Mucosa of rectum (tissue), 2 donors: ENCODE results near the gene FLT1.

ENCODE experiments used
- H3K27ac ChIP-seq, 2 donors: one replicate each; pipeline ENCODE4 v1.7.0; 2013; ENCODE audit warnings: inconsistent platforms in 2 of 2, low read depth in 2 of 2, low read length in 2 of 2
- H3K27me3 ChIP-seq, 2 donors: one replicate each; pipeline ENCODE4 v1.7.0; 2013; ENCODE audit warnings: low read length in 2 of 2; ENCODE audit not compliant: control insufficient read depth in 2 of 2, insufficient read depth in 2 of 2
- H3K36me3 ChIP-seq, 2 donors: one replicate each; pipeline ENCODE4 v1.7.0; 2013; ENCODE audit warnings: low read length in 2 of 2; ENCODE audit not compliant: control insufficient read depth in 2 of 2, insufficient read depth in 2 of 2
- H3K4me1 ChIP-seq, 2 donors: one replicate each; pipeline ENCODE4 v1.7.0; 2013; ENCODE audit warnings: low read length in 2 of 2, mild to moderate bottlenecking in 1 of 2; ENCODE audit not compliant: control insufficient read depth in 2 of 2, insufficient read depth in 2 of 2
- H3K4me3 ChIP-seq, 2 donors: one replicate each; pipeline ENCODE4 v1.7.0; 2013; ENCODE audit warnings: low read length in 2 of 2
- H3K9ac ChIP-seq, 2 donors: one replicate each; pipeline ENCODE4 v1.7.0; 2013; ENCODE audit warnings: low read length in 2 of 2, low read depth in 1 of 2, mild to moderate bottlenecking in 1 of 2
- H3K9me3 ChIP-seq, 2 donors: one replicate each; pipeline ENCODE4 v1.7.0; 2013; ENCODE audit warnings: low read length in 2 of 2; ENCODE audit not compliant: control insufficient read depth in 2 of 2
- donor health status: healthy.
- donor health status: Normal muscosa, but diverticular disease.

FLT1 gene

GRCh38 chr13:28379371-28380083, 115.4 kb downstream of the FLT1 start:
- H3K4me1 ChIP-seq: no peaks in the 10 kb centered on the region
- no peaks in the 10 kb centered on the region for H3K36me3 ChIP-seq
- no peak overlapping the region for H3K27ac ChIP-seq
- no peak overlapping the region for H3K9ac ChIP-seq
- no peak overlapping the region for H3K4me3 ChIP-seq
- H3K27me3 ChIP-seq: no peaks in the 10 kb centered on the region
- H3K9me3 ChIP-seq: no peaks in the 10 kb centered on the region

- H3K27ac ChIP-seq: no peak overlapping the region
- H3K4me1 ChIP-seq: no peaks in the 10 kb centered on the region
- H3K27me3 ChIP-seq: no peaks in the 10 kb centered on the region
- H3K4me3 ChIP-seq: no peak overlapping the region
- H3K9ac ChIP-seq: no peak overlapping the region
- H3K9me3 ChIP-seq: no peaks in the 10 kb centered on the region
- no peaks in the 10 kb centered on the region for H3K36me3 ChIP-seq
These were observed 118.3 kb downstream of the FLT1 start for GRCh38 chr13:28376604-28377003.

- no peaks in the 10 kb centered on the region for H3K36me3 ChIP-seq
- no peak overlapping the region for H3K9ac ChIP-seq
- no peaks in the 10 kb centered on the region for H3K9me3 ChIP-seq
- H3K4me1 ChIP-seq: no peaks in the 10 kb centered on the region
- H3K27ac ChIP-seq: no peak overlapping the region
- no peak overlapping the region for H3K4me3 ChIP-seq
- H3K27me3 ChIP-seq: no peaks in the 10 kb centered on the region
These were observed 119.5 kb downstream of the FLT1 start for GRCh38 chr13:28375250-28375930.

- Histone ChIP-seq H3K9ac (no peak overlapping the region), H3K9me3 (no peaks in the 10 kb centered on the region), H3K4me3 (no peak overlapping the region), H3K36me3 (no peaks in the 10 kb centered on the region), H3K27ac (no peak overlapping the region), H3K27me3 (no peaks in the 10 kb centered on the region), H3K4me1 (no peaks in the 10 kb centered on the region)
These were observed 121.1 kb downstream of the FLT1 start for GRCh38 chr13:28373810-28374209.

- H3K27ac ChIP-seq: no peak overlapping the region
- H3K27me3 ChIP-seq: no peaks in the 10 kb centered on the region
- no peaks in the 10 kb centered on the region for H3K36me3 ChIP-seq
- no peak overlapping the region for H3K4me3 ChIP-seq
- no peak overlapping the region for H3K9ac ChIP-seq
- H3K9me3 ChIP-seq: no peaks in the 10 kb centered on the region
- H3K4me1 ChIP-seq: no peaks in the 10 kb centered on the region
These were observed 124.5 kb downstream of the FLT1 start for GRCh38 chr13:28370448-28370847.

- Histone ChIP-seq H3K36me3 (no peaks in the 10 kb centered on the region), H3K9me3 (no peaks in the 10 kb centered on the region), H3K27ac (no peak overlapping the region), H3K4me3 (no peak overlapping the region), H3K9ac (no peak overlapping the region), H3K4me1 (no peaks in the 10 kb centered on the region), H3K27me3 (no peaks in the 10 kb centered on the region)
These were observed 136.2 kb downstream of the FLT1 start for GRCh38 chr13:28358708-28359107.

- no peak overlapping the region for H3K9ac ChIP-seq
- no peaks in the 10 kb centered on the region for H3K4me1 ChIP-seq
- no peaks in the 10 kb centered on the region for H3K27me3 ChIP-seq
- no peaks in the 10 kb centered on the region for H3K9me3 ChIP-seq
- H3K36me3 ChIP-seq: no peaks in the 10 kb centered on the region
- no peak overlapping the region for H3K4me3 ChIP-seq
- no peak overlapping the region for H3K27ac ChIP-seq
These were observed 137.0 kb downstream of the FLT1 start for GRCh38 chr13:28357911-28358433.

GRCh38 chr13:28357247-28357825, 137.6 kb downstream of the FLT1 start:
- H3K4me1 ChIP-seq: no peaks in the 10 kb centered on the region
- no peak overlapping the region for H3K27ac ChIP-seq
- H3K9ac ChIP-seq: no peak overlapping the region
- no peaks in the 10 kb centered on the region for H3K36me3 ChIP-seq
- no peaks in the 10 kb centered on the region for H3K27me3 ChIP-seq
- H3K9me3 ChIP-seq: no peaks in the 10 kb centered on the region
- H3K4me3 ChIP-seq: no peak overlapping the region

- Histone ChIP-seq H3K9me3 (no peaks in the 10 kb centered on the region), H3K27me3 (no peaks in the 10 kb centered on the region), H3K4me3 (no peak overlapping the region), H3K9ac (no peak overlapping the region), H3K4me1 (no peaks in the 10 kb centered on the region), H3K36me3 (no peaks in the 10 kb centered on the region), H3K27ac (no peak overlapping the region)
These were observed 138.3 kb downstream of the FLT1 start for GRCh38 chr13:28356561-28357021.

- no peak overlapping the region for H3K27ac ChIP-seq
These were observed 139.0 kb downstream of the FLT1 start for GRCh38 chr13:28355822-28356371.

More at GRCh38 chr13:28355822-28356371, 139.0 kb downstream of the FLT1 start:
- H3K4me1 ChIP-seq: no peaks in the 10 kb centered on the region
- no peak overlapping the region for H3K4me3 ChIP-seq
- no peaks in the 10 kb centered on the region for H3K27me3 ChIP-seq
- H3K9ac ChIP-seq: no peak overlapping the region
- H3K36me3 ChIP-seq: no peaks in the 10 kb centered on the region
- H3K9me3 ChIP-seq: no peaks in the 10 kb centered on the region
